Prostate gland (tissue), 2 donors: ENCODE results near the gene CAPN13.

Experiments
- CTCF ChIP-seq, 4 experiments: fragments of 200-600 bp in 2 of 4; fragments of 450-650 bp in 2 of 4; sonication (generic) in 2 of 4; IDR thresholded peaks; 1 replicate in 3 of 4; 2 replicates in 1 of 4; pipeline ENCODE4 v1.5.1; 2016 to 2019; ENCODE audit warnings: antibody characterized with exemption in 4 of 4, mild to moderate bottlenecking in 2 of 4, moderate library complexity in 2 of 4
- POLR2A ChIP-seq: fragments of 450-650 bp; IDR thresholded peaks from one replicate; pipeline ENCODE4 v1.6.1; 2016; ENCODE audit warnings: antibody characterized with exemption, mild to moderate bottlenecking
- POLR2AphosphoS5 ChIP-seq: sonication (generic); formaldehyde crosslinking; IDR thresholded peaks from one replicate; pipeline ENCODE4 v1.6.1; 2017; ENCODE audit warnings: antibody characterized with exemption

GRCh38 chr2:30692829-30693275 lies 114.4 kb downstream of the CAPN13 start:
- no peak for TF ChIP-seq POLR2A
- no peak for TF ChIP-seq POLR2AphosphoS5
- TF ChIP-seq CTCF (IDR thresholded peaks at IDR 0.05) = no peak
